Measurements from ENCODE around the gene DRD2.

GRCh38 chr11:113408206-113408605 lies 67.0 kb downstream of the DRD2 start:
- TF ChIP-seq CTCF (IDR thresholded peaks at IDR 0.05): no peak
- TF ChIP-seq POLR2A (IDR thresholded peaks at IDR 0.05): no peak
